ENCODE results near the gene DAGLA.

Gene DAGLA

GRCh38 chr11:61769946-61770683 lies 89.9 kb downstream of the DAGLA start:
- Histone ChIP-seq H3K36me3 (ENCODE audit: insufficient read depth, low read length) (no peaks in the 10 kb centered on the region), H3K27ac (ENCODE audit: low read depth, low read length, poor library complexity, severe bottlenecking) (no peak overlapping the region), H3K9ac (ENCODE audit: low read length) (no peak overlapping the region), H3K79me2 (ENCODE audit: insufficient read depth, low read length) (no peaks in the 10 kb centered on the region), H2AFZ (ENCODE audit: low read length) (no peak overlapping the region), H3F3A (ENCODE audit: insufficient read depth, low read length) (no peaks in the 10 kb centered on the region), H3K4me2 (ENCODE audit: low read length) (no peak overlapping the region), H4K20me1 (ENCODE audit: insufficient read depth, low read length) (no peaks in the 10 kb centered on the region), H3K4me3 (ENCODE audit: low read depth, low read length, poor library complexity, severe bottlenecking) (no peak overlapping the region), H3K27me3 (ENCODE audit: insufficient read depth, low read length) (no peaks in the 10 kb centered on the region), H3K9me3 (ENCODE audit: low read length) (no peaks in the 10 kb centered on the region), H3K4me1 (ENCODE audit: insufficient read depth, low read length, severe bottlenecking) (peaks cover 5% of the 10 kb centered on the region), H3K9me2 (ENCODE audit: low read depth, low read length) (no peaks in the 10 kb centered on the region)
- TF ChIP-seq, protein P1, sequence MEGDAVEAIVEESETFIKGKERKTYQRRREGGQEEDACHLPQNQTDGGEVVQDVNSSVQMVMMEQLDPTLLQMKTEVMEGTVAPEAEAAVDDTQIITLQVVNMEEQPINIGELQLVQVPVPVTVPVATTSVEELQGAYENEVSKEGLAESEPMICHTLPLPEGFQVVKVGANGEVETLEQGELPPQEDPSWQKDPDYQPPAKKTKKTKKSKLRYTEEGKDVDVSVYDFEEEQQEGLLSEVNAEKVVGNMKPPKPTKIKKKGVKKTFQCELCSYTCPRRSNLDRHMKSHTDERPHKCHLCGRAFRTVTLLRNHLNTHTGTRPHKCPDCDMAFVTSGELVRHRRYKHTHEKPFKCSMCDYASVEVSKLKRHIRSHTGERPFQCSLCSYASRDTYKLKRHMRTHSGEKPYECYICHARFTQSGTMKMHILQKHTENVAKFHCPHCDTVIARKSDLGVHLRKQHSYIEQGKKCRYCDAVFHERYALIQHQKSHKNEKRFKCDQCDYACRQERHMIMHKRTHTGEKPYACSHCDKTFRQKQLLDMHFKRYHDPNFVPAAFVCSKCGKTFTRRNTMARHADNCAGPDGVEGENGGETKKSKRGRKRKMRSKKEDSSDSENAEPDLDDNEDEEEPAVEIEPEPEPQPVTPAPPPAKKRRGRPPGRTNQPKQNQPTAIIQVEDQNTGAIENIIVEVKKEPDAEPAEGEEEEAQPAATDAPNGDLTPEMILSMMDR (IDR thresholded peaks at IDR 0.05; ENCODE audit: low read length), result no peak
- no peak for TF ChIP-seq EZH2 (IDR thresholded peaks at IDR 0.05; ENCODE audit: borderline replicate concordance, low read length)

- Histone ChIP-seq H3K4me2 (ENCODE audit: low read length) (no peak overlapping the region), H3K9ac (ENCODE audit: low read length) (no peak overlapping the region), H3K4me1 (ENCODE audit: insufficient read depth, low read length, severe bottlenecking) (peaks cover 5% of the 10 kb centered on the region), H3K4me3 (ENCODE audit: low read depth, low read length, poor library complexity, severe bottlenecking) (no peak overlapping the region), H3K36me3 (ENCODE audit: insufficient read depth, low read length) (no peaks in the 10 kb centered on the region), H2AFZ (ENCODE audit: low read length) (no peak overlapping the region), H4K20me1 (ENCODE audit: insufficient read depth, low read length) (no peaks in the 10 kb centered on the region), H3F3A (ENCODE audit: insufficient read depth, low read length) (no peaks in the 10 kb centered on the region), H3K9me3 (ENCODE audit: low read length) (no peaks in the 10 kb centered on the region), H3K9me2 (ENCODE audit: low read depth, low read length) (no peaks in the 10 kb centered on the region), H3K27me3 (ENCODE audit: insufficient read depth, low read length) (no peaks in the 10 kb centered on the region), H3K27ac (ENCODE audit: low read depth, low read length, poor library complexity, severe bottlenecking) (no peak overlapping the region), H3K79me2 (ENCODE audit: insufficient read depth, low read length) (no peaks in the 10 kb centered on the region)
- TF ChIP-seq EZH2 (IDR thresholded peaks at IDR 0.05; ENCODE audit: borderline replicate concordance, low read length), result no peak
- TF ChIP-seq, protein P1 (IDR thresholded peaks at IDR 0.05; ENCODE audit: low read length), result no peak
These were observed 91.2 kb downstream of the DAGLA start for GRCh38 chr11:61771195-61771894.

GRCh38 chr11:61771985-61772455 lies 91.8 kb downstream of the DAGLA start:
- Histone ChIP-seq H3K9me2 (ENCODE audit: low read depth, low read length) (no peaks in the 10 kb centered on the region), H3K4me1 (ENCODE audit: insufficient read depth, low read length, severe bottlenecking) (peaks cover 7% of the 10 kb centered on the region)

More at GRCh38 chr11:61771985-61772455, 91.8 kb downstream of the DAGLA start:
- Histone ChIP-seq H3F3A (ENCODE audit: insufficient read depth, low read length) (no peaks in the 10 kb centered on the region), H3K27ac (ENCODE audit: low read depth, low read length, poor library complexity, severe bottlenecking) (no peak overlapping the region), H2AFZ (ENCODE audit: low read length) (no peak overlapping the region), H4K20me1 (ENCODE audit: insufficient read depth, low read length) (no peaks in the 10 kb centered on the region), H3K27me3 (ENCODE audit: insufficient read depth, low read length) (no peaks in the 10 kb centered on the region), H3K4me2 (ENCODE audit: low read length) (no peak overlapping the region), H3K79me2 (ENCODE audit: insufficient read depth, low read length) (no peaks in the 10 kb centered on the region), H3K9ac (ENCODE audit: low read length) (no peak overlapping the region), H3K9me3 (ENCODE audit: low read length) (no peaks in the 10 kb centered on the region), H3K4me3 (ENCODE audit: low read depth, low read length, poor library complexity, severe bottlenecking) (no peak overlapping the region), H3K36me3 (ENCODE audit: insufficient read depth, low read length) (no peaks in the 10 kb centered on the region)
- TF ChIP-seq EZH2 (IDR thresholded peaks at IDR 0.05; ENCODE audit: borderline replicate concordance, low read length), result no peak
- TF ChIP-seq, protein P1 (IDR thresholded peaks at IDR 0.05; ENCODE audit: low read length), result no peak

Data from OCI-LY1 (cell line).